H54 (cell line): ENCODE measurements around the gene CROCC.
"Not testable (repeated sequence)": the region's sequence is repeated elsewhere in the genome, so short reads cannot be mapped to it uniquely, and the experiment has no call there.

ENCODE experiments used
- DNase-seq: peaks from one replicate; pipeline ENCODE4 v3.0.0; 2011; ENCODE audit warnings: low spot score, mixed read lengths; ENCODE audit not compliant: insufficient read length
- FAIRE-seq: peaks from 3 replicates; lab custom pipeline; 2011; peaks lifted over from hg19 to GRCh38; lab: Jason Lieb, UNC
- POLR2A ChIP-seq: IDR thresholded peaks from 2 replicates; pipeline ENCODE4 v1.6.1; 2011; ENCODE audit warnings: low read depth, mild to moderate bottlenecking, low read length

Gene CROCC

DNA sequence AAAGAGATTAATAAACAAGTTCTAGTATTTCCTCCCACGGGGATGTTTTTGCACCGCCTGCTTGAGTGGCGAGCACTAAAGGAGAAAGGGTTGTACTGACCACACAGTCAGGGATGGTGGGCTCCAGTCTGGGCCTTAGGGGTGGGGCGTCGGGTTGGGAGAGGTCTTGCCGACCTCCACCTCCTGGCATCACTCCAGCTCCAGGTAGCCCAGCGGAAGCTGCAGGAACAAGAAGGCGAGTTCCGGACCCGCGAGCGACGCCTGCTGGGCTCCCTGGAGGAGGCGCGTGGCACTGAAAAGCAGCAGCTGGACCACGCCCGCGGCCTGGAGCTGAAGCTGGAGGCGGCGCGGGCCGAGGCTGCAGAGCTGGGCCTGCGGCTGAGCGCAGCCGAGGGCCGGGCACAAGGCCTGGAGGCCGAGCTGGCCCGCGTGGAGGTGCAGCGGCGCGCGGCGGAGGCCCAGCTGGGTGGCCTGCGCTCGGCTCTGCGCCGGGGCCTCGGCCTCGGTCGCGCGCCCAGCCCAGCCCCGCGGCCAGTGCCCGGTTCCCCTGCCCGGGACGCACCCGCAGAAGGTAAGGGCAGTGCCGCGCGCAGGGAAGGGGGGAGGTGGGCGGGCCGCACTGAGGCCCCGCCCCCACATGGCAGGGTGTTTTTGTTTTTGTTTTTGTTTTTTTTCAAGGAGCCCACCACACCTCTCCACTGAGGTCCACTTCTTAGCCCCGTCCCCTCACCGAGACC lies 39.0 kb downstream of the CROCC start:
- FAIRE-seq (no peak), DNase-seq (no peak)
- TF ChIP-seq POLR2A: no peak

DNA sequence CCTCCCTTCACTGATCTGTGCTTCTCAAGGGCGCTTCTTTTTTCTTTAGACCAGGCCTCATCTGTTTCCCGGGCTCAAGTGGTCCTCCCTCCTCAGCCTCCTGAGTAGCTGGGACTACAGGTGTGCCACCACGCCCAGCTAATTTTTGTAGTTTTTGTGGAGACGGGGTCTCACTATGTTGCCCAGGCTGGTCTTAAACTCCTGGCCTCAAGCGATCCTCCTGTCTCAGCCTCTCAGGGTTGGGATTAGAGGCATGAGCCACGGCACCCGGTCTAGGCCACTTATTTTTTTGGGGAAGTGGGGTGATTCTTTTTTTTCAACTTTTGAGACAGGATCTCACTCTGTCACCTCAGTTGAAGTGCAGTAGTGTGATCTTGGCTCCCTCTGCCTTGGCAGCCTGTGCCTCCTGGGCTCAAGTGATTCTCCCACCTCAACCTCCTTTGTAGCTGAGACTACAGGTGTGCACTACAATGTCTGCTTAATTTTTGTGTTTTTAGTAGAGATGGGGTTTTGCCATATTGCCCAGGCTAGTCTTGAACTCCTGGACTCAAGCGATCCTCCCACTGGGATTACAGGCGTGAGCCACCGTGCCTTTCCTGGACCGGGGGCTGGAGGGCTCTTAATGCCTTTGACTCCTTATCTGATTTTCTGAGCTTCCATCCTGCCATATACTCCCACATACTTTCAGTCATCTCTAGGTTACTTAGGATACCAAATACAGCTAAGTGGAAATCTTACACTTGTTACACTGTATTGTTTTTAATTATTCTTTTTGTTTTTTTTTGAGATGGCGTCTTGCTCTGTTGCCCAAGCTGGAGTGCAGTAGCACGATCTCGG lies 39.8 kb downstream of the CROCC start:
- no peak for DNase-seq
- FAIRE-seq: no peak
- no peak for TF ChIP-seq POLR2A

DNA sequence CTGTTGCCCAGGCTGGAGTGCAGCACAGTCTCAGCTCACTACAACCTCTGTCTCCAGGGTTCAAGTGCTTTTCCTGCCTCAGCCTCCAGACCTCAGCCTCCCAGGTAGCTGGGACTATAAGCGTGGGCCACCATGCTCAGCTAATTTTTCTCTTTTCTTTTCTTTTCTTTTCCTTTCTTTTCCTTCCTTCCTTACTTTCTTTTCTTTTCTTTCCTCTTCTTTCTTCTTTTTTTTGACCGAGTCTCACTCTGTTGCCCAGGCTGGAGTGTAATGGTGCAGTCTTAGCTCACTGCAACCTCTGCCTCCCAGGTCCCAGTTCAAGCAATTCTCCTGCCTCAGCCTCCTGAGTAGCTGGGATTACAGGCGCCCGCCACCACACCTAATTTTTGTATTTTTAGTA lies 42.4 kb downstream of the CROCC start:
- FAIRE-seq, DNase-seq: not testable (repeated sequence)

DNA sequence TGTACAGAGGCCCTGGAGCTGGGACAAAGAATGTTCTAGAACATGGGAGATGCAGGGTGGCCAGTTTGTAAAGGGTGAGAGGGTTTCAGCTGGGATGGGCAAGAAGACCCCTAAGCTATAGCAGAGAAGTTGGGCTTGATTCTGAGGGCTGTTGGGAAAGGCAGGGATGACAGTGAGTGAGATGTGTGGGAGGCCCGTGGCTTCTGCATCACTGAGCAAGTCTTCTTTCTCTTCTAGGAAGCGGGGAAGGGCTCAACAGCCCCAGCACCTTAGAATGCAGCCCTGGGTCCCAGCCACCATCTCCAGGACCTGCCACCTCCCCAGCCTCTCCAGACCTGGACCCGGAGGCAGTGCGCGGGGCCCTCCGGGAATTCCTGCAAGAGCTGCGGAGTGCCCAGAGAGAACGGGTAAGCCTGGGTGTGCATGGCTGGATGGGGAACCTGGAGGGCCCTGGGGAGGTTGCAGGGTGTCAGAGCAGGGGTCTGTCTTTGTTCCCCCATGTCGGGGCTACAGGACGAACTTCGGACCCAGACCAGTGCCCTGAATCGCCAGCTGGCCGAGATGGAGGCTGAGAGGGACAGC lies 43.8 kb downstream of the CROCC start:
- DNase-seq: no peak
- TF ChIP-seq POLR2A: no peak
- FAIRE-seq: no peak

DNA sequence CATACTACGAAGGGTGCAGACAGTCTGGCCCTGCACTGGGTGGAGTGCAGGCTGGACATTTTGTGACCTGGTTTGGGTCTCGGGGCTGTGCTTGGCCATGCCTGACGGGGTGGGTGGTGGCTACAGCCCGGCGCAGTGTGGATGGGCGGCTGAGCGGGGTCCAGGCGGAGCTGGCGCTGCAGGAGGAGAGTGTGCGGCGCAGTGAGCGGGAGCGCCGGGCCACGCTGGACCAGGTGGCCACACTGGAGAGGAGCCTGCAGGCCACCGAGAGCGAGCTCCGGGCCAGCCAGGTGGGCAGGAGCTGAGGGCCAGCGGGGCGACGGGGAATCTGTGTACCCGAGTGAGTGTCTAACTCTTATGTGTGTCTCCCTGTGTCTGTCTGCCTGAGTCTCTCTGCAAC lies 44.6 kb downstream of the CROCC start:
- FAIRE-seq: no peak
- TF ChIP-seq POLR2A: no peak

DNA sequence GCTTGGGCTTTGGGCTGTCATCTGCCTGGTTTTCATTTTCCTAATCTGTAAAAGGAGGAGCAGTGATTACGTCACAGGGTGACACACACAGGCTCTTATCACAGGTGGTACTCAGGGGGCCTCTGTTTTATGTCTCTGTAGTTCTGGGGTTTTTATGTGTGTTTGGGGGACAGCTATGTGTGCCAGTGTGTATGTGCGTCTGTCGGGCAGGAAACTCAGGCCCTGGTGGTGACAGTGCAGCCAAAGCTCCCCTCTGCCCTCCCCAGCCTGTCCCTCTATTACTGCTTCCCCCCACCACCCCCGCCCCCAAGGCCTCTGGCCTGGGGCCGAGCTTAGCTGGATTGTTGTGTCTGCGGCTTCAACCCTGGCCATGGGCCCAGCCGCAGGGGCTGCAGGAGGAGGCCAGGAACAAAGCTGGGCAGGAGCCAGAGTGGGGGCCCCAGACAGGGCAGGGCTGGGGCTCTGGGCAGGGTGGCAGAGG lies 45.4 kb downstream of the CROCC start:
- DNase-seq (no peak), FAIRE-seq (no peak)
- no peak for TF ChIP-seq POLR2A

More for the DNA sequence above, 44.6 kb downstream of the CROCC start:
- no peak for DNase-seq

DNA sequence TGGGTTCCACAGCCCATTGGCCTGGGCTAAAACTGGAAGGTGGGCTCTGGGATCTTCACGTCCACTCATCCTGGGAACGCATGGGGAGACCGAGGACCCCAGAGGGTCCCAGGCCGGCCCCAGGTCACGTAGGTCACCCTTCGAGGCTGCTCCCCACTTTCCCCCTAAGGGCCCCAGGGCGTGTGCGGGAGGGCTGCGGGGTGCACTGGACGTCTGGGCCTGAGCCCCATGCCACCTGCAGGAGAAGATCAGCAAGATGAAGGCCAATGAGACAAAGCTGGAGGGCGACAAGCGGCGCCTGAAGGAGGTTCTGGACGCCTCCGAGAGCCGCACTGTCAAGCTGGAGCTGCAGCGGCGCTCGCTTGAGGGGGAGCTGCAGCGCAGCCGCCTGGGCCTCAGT lies 46.2 kb downstream of the CROCC start:
- no peak for DNase-seq
- no peak for TF ChIP-seq POLR2A
- FAIRE-seq: no peak

DNA sequence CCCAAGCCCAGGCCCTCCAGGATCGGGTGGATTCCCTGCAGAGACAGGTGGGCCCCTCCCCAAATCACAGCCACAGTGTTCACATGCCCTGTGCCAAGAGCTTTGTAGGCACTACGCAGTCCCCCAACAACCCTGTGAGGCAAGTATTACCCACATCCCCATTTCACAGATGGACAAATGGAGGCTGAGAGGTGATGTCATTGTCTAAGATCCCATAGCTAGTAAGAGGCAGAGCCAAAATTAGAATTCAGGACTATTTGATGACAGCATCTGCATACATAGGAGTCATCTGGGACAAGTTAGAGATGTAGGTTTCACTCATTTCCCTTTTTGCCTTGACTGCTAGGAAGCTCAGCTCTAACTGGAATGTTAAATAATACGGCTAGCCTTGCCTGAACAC lies 46.6 kb downstream of the CROCC start:
- FAIRE-seq (no peak), DNase-seq (no peak)
- TF ChIP-seq POLR2A: no peak

DNA sequence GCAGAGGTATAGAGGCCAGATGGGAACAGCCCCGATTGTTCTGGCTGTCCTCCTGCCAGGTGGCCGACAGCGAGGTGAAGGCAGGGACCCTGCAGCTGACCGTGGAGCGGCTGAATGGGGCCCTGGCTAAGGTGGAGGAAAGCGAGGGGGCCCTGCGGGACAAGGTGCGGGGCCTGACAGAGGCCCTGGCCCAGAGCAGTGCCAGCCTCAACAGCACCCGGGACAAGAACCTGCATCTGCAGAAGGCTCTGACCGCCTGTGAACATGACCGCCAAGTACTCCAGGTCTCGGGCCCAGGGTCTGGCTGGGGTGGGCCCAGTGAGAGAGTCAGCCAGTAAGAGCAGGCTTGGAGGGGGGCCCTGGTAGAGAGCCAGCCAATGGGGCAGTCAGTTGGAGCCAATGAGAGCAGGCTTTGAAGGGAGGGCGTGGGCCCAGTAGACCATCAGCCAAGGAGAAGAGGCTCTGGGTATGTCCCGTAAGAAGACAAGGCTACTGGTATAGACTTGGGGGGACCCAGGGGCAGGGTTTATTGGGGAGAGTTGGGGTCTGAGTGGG lies 47.4 kb downstream of the CROCC start:
- no peak for DNase-seq
- FAIRE-seq: no peak
- TF ChIP-seq POLR2A: no peak

DNA sequence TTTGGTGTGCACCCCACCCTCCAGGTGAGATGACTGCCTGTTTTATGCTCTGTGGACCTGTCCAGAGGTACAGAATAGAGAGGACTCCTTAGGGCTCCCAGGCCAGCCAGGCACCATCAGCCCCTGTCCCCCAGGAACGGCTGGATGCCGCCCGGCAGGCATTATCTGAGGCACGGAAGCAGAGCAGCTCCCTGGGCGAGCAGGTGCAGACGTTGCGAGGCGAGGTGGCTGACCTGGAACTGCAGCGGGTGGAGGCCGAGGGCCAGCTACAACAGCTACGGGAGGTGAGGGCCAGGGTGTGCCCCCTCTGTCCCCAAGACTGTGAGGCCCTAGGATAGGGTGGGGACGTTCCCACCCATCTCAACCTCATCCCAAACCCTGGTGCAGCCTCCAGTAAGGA lies 47.9 kb downstream of the CROCC start:
- TF ChIP-seq POLR2A: no peak
- FAIRE-seq: no peak
- DNase-seq: no peak

DNA sequence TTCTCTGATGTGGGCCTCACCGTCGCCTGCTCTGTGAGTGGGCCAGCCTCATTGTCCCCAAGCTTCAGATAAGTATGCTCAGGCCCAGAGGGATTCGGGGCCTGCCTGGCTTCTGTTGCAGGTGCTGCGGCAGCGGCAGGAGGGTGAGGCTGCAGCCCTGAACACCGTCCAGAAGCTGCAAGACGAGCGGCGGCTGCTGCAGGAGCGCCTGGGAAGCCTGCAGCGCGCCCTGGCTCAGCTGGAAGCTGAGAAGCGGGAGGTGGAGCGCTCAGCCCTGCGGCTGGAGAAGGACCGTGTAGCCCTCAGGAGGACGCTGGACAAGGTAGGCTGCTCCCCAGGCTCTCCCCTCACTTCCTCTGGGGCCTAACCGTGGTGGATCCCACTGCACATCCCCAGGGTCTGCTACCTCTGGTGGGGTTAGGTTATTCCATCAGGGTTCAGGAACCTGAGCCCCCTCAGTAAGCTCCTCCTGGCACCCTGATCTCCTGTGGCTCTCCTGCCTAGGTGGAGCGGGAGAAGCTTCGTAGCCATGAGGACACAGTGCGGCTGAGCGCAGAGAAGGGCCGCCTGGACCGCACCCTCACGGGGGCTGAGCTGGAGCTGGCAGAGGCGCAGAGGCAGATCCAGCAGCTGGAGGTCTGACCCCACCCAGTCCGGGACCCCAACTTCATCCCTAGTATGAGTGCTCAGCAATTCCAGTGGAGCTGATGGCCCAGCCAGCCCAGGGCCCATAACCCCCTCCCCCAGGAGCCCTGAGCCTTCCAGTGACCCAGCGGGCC lies 48.6 kb downstream of the CROCC start:
- no peak for TF ChIP-seq POLR2A
- DNase-seq (no peak), FAIRE-seq (no peak)

DNA sequence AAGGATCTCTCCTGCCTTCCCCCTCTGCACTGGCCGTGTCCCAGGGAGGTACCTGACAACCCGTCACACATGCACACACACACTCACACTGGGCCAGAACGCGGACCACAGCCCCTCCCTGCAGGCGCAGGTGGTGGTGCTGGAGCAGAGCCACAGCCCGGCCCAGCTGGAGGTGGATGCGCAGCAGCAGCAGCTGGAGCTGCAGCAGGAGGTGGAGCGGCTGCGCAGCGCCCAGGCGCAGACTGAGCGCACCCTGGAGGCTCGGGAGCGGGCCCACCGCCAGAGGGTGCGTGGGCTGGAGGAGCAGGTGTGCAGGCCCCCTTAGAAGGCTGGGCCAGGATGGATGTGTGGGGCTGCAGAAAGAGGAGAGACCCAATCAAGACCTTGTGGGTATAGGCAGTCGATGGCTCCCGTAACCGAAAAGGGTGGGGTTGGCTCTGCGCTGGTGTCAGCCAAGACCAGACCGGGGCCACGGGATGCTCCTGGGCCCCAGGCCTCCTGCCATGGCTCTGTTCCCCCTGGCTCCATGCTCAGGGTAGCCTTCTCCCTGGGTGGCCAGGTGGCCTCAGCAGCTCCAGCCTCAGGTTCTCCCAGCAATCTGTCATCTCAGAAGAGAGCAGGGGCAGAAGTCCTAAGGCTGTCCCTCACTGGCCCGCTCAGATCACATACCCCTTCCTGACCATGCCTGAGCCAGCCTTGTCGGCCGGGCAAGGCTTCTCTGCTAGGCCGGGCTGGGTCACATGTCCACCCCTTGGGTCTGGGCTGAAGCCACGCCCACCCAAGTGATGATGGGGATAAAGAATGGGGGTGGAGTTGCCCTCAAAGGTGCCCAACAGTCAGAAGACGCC lies 49.8 kb downstream of the CROCC start:
- TF ChIP-seq POLR2A: no peak
- FAIRE-seq (no peak), DNase-seq (no peak)

DNA sequence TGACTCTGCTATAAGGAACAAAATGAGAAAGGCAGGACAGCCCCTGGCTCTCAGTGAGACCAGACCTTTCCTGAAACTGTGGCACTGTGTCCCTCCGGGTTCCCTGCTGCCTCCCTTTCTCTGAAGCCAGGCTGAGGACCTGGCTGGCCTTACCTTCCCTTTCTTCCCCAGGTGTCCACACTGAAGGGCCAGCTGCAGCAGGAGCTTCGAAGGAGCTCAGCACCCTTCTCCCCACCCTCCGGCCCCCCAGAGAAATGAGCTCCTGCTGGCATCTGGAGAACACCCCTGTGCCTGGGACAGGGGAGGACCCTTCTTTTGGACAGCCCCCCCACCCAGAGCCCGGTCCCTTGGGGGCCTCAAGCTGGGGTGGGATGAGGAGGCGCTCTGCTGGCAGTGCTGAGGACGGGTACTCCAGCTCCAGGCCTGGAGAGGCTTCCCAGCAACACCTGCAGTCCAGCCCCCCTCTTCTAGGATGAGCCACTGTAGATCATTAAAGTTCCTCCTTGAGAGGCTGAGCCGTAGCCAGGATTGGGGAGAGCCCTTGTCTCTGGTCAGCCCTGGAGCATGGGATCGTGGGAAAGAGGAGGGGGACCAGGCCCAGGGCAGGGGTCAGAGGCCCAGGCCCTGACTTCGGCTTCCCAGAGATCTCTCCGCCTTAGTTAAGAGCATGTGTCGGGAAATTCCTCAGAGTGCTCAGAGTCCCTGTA lies 50.6 kb downstream of the CROCC start:
- no peak for FAIRE-seq
- no peak for TF ChIP-seq POLR2A
- DNase-seq: no peak
